ENCODE results near the gene ENOX1. TPM values are rescaled to one million over a fixed set of nuclear protein-coding genes. Genes with fewer than 3 reads are reported as not detected.

ENOX1 gene
- total RNA-seq, 1 donor from 2014 or later: 0.71 TPM

DNA sequence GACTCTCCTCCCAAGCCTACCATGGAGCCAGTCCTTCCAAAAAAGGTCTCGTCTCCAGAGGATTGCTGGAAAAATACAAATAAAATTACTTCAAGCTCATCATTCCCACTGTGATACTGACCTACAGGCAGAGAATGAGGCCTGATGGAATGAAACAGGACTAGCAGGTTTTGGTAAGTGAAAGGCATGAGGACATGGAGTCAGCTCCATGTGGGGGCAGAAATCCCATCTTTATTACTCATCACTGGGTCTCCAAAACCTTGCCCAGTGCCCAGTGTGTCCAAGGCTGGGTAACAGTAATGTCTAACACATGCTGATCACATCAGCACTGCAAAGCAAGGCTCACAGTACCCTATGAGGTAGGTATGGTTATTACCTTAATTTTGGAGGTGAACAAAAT is 528.0 kb downstream of the ENOX1 start:
- Histone ChIP-seq H3K4me3 (ENCODE audit: low read depth, low read length) (no peak overlapping the region), H3K36me3 (ENCODE audit: control insufficient read depth, insufficient read depth, low read length) (no peaks in the 10 kb centered on the region), H3K27me3 (ENCODE audit: control insufficient read depth, insufficient read depth, low read length) (no peaks in the 10 kb centered on the region)
- no peak for DNase-seq (ENCODE audit: low read depth)
- TF ChIP-seq, protein P1, sequence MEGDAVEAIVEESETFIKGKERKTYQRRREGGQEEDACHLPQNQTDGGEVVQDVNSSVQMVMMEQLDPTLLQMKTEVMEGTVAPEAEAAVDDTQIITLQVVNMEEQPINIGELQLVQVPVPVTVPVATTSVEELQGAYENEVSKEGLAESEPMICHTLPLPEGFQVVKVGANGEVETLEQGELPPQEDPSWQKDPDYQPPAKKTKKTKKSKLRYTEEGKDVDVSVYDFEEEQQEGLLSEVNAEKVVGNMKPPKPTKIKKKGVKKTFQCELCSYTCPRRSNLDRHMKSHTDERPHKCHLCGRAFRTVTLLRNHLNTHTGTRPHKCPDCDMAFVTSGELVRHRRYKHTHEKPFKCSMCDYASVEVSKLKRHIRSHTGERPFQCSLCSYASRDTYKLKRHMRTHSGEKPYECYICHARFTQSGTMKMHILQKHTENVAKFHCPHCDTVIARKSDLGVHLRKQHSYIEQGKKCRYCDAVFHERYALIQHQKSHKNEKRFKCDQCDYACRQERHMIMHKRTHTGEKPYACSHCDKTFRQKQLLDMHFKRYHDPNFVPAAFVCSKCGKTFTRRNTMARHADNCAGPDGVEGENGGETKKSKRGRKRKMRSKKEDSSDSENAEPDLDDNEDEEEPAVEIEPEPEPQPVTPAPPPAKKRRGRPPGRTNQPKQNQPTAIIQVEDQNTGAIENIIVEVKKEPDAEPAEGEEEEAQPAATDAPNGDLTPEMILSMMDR (IDR thresholded peaks at IDR 0.05; ENCODE audit: insufficient read depth, low read length, poor library complexity, severe bottlenecking): no peak

DNA sequence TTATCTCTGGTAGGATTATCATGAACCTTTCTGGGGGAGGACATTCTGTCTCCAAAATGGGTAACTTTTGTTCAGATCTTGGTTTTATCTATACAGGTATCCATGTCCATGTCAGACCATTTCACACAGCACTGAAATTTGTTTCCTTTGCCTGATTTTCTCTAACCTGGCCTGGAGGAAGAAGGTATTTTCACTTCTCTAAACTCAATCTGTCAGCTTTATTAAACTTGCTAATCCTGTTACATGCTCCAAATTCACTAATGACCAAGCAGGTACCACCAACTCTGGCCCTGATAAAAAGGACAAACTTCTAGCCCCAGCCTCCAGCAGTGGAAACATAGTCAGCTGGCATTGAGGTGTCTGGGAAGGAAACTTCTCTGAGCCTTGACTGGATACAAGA is 529.0 kb downstream of the ENOX1 start:
- no peak overlapping the region for H3K4me3 ChIP-seq (ENCODE audit: low read depth, low read length)
- no peak for DNase-seq (ENCODE audit: low read depth)
- no peaks in the 10 kb centered on the region for H3K36me3 ChIP-seq (ENCODE audit: control insufficient read depth, insufficient read depth, low read length)
- TF ChIP-seq, protein P1 (IDR thresholded peaks at IDR 0.05; ENCODE audit: insufficient read depth, low read length, poor library complexity, severe bottlenecking): no peak
- H3K27me3 ChIP-seq (ENCODE audit: control insufficient read depth, insufficient read depth, low read length): no peaks in the 10 kb centered on the region

- Histone ChIP-seq H3K27me3 (ENCODE audit: control insufficient read depth, insufficient read depth, low read length) (no peaks in the 10 kb centered on the region), H3K4me3 (ENCODE audit: low read depth, low read length) (no peak overlapping the region), H3K36me3 (ENCODE audit: control insufficient read depth, insufficient read depth, low read length) (no peaks in the 10 kb centered on the region)
- TF ChIP-seq, protein P1 (IDR thresholded peaks at IDR 0.05; ENCODE audit: insufficient read depth, low read length, poor library complexity, severe bottlenecking): no peak
- DNase-seq (ENCODE audit: low read depth): no peak
Measured at GRCh38 chr13:43251961-43252360, 534.8 kb downstream of the ENOX1 start.

DNA sequence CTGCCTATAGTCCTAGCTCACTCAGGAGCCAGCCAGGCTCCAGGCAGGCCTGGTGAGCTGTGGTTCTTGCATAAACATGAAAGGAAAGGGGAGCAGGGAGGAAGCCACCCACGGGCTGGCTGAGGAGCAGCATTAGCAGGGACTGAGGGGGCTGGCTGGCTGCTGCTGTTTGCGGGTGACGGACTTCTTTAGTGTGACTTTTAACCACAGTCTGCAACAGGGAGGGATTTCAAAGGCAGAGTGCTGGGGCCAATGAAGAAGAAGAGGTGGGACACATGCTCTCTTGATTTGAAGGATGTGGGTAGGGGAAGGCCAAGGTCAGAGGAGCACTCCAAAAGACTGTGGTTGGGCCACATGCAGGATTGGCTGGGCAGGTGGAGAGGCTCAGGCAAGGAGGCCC is 540.4 kb downstream of the ENOX1 start:
- Histone ChIP-seq H3K36me3 (ENCODE audit: control insufficient read depth, insufficient read depth, low read length) (no peaks in the 10 kb centered on the region), H3K4me3 (ENCODE audit: low read depth, low read length) (no peak overlapping the region), H3K27me3 (ENCODE audit: control insufficient read depth, insufficient read depth, low read length) (no peaks in the 10 kb centered on the region)
- no peak for DNase-seq (ENCODE audit: low read depth)
- TF ChIP-seq, protein P1 (IDR thresholded peaks at IDR 0.05; ENCODE audit: insufficient read depth, low read length, poor library complexity, severe bottlenecking): no peak

- no peak overlapping the region for H3K4me3 ChIP-seq (ENCODE audit: low read depth, low read length)
- TF ChIP-seq, protein P1 (IDR thresholded peaks at IDR 0.05; ENCODE audit: insufficient read depth, low read length, poor library complexity, severe bottlenecking): no peak
- DNase-seq (ENCODE audit: low read depth): peak; percentile 65
- H3K27me3 ChIP-seq (ENCODE audit: control insufficient read depth, insufficient read depth, low read length): no peaks in the 10 kb centered on the region
- no peaks in the 10 kb centered on the region for H3K36me3 ChIP-seq (ENCODE audit: control insufficient read depth, insufficient read depth, low read length)
Measured at GRCh38 chr13:43245374-43245964, 541.3 kb downstream of the ENOX1 start.

GRCh38 chr13:43244481-43244880 is 542.3 kb downstream of the ENOX1 start:
- Histone ChIP-seq H3K4me3 (ENCODE audit: low read depth, low read length) (no peak overlapping the region), H3K36me3 (ENCODE audit: control insufficient read depth, insufficient read depth, low read length) (no peaks in the 10 kb centered on the region), H3K27me3 (ENCODE audit: control insufficient read depth, insufficient read depth, low read length) (no peaks in the 10 kb centered on the region)
- DNase-seq (ENCODE audit: low read depth): no peak
- TF ChIP-seq, protein P1 (IDR thresholded peaks at IDR 0.05; ENCODE audit: insufficient read depth, low read length, poor library complexity, severe bottlenecking): no peak

Measured in kidney epithelial cell (primary cell).